HG02759 (cell line): ENCODE measurements around the gene TSKS.

Experiments
- ATAC-seq: cut with Tn5 transposase; IDR thresholded peaks from one replicate; pipeline ENCODE4 v1.9.1; 2021; ENCODE audit warnings: mild to moderate bottlenecking, moderate library complexity; ENCODE audit not compliant: unreplicated experiment

TSKS gene

DNA sequence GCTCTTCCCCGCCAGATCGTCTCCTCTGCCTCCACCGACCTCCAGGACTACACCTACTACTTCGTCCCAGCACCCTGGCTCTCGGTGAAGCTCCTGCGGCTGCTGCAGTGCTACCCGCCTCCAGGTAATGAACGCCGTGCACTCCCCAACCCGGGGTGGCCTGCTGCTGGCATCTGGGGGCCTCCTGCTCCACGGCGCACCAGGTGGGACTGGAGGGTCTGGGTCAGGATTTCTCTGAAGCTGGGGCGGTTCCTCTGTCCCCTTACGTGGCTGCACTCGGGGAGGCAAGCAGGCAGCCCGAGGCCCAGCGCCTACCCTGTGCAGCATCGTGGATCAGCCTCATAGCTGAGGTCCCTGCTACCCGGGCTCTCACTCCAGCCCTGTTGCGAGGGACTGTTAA is 32.5 kb upstream of the TSKS start:
- ATAC-seq = no peak

DNA sequence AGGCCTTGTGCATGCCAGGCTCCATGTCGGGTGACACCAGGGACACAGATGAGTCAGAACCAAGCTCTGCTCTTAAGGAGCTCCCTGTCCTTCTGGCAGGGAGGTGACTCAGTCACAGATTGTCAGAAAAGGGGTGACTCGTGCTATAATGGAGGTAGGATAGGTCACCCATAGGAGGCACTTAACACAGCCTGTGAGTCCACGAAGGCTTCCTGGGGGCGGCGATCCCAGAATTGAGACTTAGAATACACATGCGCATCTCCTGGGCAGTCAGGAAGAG is 30.4 kb upstream of the TSKS start:
- no peak for ATAC-seq

DNA sequence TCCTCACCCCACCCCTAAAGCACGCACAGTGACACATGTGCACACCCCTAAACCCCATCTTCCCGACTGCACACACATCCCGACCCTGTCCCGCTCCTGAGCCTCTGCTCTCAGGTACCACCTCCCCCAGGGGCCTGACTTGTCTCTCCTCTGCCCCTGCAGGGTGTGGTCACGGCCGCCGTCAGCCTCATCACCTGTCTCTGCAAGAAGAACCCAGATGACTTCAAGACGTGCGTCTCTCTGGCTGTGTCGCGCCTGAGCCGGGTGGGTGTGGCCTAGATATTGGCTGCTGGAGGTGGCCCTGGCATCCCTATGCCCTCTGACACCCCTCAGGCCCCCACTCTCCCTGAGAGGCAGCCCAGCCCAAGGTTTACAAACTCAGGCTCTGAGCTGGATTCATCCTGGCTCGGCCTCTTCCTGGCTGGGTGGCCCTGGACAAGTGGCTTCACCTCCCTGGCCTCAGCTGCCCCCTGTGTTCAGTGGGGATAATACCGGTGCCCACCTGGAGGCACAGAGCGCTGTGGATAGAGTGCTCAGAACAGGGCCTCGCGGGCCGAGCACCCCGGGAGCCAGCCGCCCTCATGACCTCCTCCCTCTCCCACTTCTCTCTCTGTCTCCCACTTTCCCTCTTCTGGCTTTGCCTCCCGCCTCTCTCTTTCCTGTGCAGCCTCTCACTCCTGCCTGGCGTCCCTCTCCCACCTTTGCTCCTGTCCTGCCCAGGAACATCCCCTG is 29.9 kb upstream of the TSKS start:
- no peak for ATAC-seq

DNA sequence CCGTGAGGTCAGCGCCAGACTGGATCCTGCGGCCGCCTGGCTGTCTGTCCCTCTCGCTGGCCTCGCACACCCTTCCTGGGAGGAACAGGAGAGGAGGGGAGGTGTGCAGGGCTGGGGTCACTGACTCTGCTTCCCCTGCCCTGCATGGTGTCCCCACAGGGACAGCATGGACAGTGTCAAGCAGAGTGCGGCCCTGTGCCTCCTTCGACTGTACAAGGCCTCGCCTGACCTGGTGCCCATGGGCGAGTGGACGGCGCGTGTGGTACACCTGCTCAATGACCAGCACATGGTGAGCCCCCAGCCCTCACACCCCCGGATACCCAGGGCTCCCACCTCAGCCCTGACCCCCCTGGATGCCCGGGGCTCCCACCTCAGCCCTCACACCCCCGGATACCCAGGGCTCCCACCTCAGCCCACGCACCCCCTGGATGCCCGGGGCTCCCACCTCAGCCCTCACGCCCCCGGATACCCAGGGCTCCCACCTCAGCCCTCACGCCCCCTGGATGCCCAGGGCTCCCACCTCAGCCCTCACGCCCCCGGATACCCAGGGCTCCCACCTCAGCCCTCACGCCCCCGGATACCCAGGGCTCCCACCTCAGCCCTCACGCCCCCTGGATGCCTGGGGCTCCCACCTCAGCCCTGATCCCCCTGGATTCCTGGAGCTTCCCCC is 28.8 kb upstream of the TSKS start:
- no peak for ATAC-seq

DNA sequence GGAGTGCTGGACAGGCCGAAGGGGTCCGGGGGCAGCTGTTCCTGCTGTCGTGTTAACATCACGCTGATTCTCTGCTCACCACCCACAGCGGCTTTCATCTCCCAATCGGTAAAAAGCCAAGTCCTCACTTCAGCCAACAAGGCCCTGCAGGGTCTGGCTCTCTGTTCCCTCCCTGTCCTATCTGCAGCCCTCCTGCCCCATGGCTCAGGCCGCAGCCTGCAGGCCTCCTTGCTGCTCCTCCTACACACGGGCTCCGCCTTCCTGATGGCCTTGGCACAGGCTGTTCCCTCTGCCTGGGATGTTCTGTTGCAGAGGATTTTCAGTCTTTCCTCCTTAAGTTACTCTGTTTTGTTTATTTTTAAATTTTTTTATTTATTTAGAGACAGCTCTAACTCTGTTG is 27.8 kb upstream of the TSKS start:
- no peak for ATAC-seq

DNA sequence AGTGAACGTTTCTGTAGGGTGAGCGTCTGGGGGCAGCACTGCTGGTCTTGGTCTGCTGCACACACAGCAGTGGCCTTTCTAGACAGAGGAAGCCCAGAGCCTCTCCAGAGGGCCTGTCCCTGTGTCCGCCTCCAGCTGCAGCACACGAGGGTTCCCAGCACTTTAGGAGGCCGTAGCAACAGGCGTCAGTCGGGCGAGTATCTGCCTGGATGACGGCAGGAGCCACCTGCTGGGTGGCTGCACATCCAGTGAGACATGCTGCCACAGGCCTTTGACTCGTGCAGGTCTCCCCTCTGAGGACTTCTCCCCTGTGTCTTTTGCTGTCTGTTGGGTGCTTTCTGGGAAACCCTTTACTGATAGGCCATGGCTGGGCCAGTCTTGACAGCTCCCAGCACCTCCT is 25.8 kb upstream of the TSKS start:
- no peak for ATAC-seq

DNA sequence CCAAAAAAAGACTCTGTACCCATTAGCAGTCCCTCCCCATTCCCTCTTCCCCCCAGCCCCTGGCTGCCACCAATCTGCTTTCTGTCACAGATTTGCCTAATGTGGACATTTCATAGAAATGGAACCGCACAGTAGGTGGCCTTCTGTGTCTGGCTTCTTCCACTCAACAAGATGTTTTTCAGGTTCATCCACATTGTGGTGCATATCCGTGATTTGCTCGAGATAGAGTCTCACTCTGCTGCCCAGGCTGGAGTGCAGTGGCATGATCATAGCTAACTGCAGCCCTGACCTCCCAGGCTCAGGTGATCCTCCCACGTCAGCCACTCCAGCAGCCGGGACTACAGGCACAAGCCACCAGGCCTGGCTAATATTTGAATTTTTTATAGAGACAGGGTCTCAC is 24.6 kb upstream of the TSKS start:
- ATAC-seq = no peak

DNA sequence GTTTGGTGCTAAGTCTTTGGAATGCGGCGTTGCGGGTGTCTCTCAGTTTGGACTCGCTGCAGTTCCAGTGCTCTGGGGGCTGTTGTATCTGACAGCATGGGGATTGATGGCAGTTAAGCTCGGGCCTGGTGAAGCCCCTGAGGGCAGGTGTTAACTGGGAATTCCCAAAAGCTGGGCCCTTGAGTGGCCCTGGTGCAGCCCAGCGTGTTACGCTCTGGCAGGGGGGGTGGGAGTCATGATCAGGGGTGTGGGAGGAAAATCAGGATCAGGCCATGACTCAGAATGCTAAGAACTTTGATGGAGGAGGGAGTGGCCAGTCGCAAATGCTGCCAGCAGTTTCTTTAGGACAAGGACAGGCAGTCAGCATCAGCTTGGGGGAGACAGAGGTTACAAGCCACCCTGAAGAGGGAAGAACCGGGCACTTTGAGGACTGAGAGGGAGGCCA is 23.3 kb upstream of the TSKS start:
- no peak for ATAC-seq

DNA sequence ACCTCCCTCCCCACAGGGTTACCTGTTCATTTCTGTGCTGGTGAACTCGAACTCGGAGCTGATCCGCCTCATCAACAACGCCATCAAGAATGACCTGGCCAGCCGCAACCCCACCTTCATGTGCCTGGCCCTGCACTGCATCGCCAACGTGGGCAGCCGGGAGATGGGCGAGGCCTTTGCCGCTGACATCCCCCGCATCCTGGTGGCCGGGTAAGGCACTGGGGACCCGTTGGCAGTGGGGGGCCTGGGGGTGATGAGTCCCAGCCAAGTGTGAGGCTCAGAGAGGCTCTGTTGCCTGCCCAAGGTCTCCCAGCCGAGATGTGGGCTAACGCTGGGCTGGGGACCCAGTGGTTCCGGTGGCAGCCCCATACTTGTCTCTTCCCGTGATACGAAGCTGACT is 19.4 kb upstream of the TSKS start:
- ATAC-seq = no peak

DNA sequence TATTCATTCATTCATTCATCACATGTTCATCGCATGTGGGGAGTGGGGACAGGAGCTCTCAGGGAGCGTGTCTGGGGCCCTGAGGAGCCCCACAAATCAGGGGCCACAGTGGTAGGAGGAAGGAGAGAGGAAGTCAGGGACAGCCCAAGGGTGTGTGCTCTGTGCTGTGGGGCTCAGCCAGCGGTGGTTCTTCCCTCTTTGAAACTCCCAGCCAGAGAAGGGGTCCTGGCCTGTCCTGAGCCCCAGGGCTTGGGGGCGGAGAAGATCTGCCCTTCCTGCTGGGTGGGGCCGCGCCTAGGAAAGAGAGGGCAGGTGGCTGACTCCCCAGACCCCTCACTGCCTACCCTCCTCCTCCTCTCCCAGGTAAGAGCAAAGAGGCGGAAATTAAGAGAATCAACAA is 18.3 kb upstream of the TSKS start:
- no peak for ATAC-seq

DNA sequence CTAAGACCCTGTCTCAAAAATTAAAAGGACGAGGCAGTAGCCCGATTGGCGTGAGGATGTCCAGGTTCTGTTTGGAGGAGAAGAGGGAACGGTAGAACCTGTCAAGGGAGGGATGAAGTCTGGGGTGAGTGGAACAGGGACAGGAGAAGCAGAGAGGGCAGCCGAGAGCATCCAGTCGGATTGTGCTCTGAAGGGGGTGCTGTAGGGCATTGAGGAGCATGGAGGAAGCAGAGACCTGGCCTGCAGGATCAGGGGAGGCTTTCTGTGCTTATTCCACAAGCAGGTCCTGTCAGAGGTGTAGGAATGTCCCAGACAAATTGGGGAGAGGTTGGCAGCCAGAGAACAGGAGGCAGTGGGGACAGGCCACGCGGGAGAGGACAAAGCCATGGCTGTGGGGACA is 17.8 kb upstream of the TSKS start:
- no peak for ATAC-seq

DNA sequence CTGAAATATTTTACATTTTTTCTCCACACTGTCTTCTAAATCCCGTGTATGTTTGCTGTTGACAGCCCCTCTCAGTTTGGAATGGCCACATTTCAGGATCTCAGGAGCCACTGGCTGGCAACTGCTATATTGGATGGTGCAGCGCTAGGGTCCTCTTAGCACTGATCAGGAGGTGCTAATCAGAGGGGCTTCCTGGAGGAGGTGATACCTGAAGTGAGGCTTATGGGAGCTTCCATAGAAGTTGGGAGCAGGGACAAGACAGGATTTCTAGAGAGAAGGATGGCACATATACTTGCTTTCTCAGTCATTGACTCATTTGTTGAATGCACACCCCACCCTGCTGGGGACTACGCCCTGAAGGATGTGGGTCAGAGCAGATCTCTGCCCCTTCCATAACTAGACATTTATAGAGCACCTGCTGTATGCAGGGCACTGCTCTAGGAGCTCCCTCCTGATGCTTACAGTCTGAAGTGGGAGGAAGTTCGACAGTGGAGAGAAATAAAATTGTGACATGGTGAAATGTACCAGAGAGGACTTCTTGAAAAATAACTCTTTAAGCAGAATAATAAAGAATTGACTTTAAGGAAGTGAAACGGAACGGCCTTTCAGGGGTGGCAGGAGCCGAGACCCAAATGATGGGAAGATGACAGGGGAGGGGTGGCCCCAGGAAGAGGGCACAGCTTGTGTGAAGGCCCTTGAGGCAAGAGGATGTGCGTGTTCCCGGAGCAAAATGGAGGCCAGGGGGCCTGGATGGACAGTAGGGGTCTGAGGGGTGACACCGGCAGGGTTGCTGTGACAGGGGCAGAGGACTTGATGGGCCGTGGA is 16.8 kb upstream of the TSKS start:
- ATAC-seq = no peak

DNA sequence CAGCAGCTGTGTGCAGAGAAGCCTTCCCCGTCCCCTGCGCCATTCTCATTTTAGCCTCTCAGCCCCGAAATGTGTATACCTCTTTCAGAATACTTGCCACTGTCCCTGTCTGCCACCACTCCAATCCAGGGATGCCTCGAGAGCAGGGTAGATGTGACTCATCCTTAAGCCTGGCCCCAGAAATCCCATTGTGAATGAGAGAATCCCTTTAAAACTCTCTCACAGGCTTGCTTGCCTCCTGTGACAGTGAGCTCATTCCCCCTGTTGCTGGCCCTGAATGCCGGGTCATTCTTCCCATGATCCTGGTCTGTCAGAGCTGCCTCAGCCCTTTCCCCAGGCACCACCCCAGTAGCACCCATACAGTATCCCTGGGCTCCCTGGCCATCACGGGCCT is 13.3 kb upstream of the TSKS start:
- ATAC-seq = no peak

DNA sequence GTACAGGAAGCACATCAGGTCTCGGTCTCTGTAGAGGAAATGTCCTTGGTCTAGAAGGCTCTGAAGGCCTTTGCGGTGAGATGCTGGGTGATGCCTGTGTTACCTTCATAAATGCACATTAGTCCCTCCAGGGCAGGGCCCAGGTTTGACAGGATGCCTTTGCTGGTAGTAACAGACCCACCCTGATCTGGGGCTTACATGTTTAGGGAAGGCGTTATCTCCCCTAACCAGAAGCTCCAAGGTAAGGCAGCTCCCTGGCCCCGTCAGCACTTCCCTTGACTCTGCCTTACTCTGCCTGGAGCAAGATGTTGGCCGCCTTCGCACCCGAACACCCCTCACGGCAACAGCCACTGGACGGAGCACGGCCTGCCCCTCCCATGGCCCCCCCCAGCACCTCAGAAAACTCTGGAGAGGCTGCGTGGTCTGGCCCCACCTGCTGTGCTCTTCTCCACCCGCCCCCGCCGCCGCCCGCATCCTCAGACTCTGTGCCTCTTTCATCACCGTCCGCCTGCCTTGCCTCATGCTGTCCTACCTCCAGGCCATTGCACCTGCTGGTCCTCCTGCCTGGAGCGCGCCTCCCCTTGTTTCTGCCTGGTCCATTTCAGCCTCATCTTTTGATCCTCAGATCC is 12.8 kb upstream of the TSKS start:
- no peak for ATAC-seq

DNA sequence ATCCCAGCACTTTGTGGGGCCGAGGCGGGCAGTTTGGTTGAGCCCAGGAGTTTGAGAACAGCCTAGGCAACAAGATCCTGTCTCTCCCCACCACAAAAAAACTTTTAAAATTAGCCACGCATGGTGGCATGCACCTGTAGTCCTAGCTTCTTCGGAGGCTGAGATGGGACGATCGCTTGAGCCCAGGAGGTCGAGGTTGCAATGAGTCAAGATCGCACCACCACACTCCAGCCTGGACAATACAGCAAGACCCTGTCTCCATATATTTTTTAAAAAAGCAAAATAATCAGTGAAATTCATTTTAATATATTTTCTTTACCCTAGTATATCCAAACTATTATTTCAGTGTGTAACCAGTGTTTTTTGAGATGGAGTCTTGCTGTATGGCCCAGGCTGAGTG is 11.9 kb upstream of the TSKS start:
- ATAC-seq = no peak

DNA sequence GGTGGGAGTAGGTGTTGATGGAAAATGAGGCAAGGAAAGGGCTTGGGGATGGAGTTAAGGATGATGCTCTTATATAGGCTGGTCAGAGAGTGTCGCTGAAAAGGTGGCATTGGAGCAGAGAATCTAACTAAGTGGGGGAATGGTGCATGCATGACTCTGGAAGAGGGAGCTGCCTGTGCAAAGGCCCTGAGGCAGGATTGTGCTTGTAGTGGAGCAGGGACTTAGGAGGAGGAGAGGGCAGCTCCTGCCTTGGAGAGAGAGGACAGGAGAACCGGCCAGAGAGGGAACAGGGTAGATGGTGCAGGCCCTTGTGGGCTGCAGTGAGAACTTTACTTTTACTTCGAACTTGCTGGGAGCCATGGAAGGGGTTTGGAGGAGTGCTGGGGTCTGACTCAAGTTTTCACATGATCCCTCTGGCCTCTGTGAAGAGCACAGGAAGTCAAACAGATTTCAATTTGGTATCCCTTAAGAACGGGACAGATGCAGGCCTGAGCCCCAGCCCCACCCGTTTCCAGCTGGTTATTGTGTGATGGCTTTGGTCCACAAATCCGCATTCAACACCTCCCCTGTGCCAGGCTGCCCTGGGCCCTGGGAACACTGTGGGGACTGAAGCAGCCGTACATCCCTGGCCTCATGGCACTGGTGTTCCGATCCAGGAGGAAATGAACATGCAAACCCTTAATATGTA is 10.7 kb upstream of the TSKS start:
- no peak for ATAC-seq

DNA sequence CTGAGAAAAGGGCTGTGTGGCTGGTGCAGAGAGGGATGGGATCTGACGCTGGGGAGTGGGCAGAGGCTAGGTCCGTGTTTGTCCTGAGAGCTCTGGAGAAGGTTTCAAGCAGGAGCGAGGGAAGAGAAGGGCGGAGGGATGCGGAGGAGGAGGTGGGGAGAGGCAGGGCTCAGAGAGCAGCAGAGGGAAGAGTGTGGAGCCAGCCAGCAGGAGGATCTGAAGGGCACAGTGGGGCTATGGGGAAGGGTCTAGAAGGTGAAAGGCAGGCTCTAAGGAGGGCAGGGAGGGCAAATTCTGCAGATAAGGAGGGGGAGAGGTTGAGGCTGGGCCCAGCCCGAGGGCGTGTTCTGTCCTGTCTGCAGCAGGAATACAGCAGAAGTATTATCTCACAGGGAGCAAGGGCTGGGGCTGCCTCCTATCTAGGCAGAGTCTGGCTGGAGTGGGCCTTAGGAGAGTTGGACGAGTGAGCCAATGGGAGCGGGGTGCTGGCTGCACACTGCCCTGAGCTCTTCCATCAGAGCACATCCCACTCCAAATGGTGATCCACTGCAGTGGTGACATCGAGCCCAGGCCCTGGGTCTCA is 9.8 kb upstream of the TSKS start:
- no peak for ATAC-seq

DNA sequence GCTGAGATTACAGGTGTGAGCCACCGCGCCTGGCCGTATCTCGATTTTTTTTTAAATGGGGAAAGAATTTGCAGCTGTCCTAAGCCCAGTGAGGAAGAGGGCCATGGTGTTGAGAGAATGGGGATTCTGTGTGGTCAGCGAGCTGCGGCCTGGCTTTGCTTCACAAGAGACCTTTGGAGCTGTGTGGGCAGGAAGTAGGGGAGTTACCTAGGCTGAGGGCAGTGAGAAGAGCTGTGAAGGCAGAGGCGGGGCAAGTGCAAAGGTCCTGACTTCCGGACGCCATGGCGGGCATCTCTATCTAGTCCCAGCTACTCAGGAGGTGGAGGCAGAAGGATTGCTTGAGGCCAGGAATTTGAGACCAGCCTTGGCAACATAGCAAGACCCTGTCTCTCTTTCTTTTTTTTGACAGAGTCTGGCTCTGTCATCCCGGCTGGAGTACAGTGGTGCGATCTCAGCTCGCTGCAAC is 8.6 kb upstream of the TSKS start:
- no peak for ATAC-seq

DNA sequence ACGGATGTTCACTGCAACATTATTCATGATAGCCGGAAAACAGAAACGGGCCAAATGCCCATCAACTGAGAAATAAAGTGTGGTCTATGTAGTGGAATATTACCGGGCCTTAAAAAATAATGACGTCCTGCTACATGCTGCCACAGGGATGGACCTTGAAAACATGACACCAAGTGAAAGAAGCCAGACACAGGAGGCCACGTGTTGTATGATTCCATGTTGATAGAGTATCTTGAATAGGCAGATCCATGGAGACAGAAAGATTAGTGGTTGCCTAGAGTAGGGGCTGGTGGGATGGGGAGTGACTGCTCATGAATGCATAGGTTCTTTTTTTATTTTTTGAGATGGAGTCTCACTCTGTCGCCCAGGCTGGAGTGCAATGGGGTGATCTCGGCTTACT is 7.4 kb upstream of the TSKS start:
- ATAC-seq = no peak

DNA sequence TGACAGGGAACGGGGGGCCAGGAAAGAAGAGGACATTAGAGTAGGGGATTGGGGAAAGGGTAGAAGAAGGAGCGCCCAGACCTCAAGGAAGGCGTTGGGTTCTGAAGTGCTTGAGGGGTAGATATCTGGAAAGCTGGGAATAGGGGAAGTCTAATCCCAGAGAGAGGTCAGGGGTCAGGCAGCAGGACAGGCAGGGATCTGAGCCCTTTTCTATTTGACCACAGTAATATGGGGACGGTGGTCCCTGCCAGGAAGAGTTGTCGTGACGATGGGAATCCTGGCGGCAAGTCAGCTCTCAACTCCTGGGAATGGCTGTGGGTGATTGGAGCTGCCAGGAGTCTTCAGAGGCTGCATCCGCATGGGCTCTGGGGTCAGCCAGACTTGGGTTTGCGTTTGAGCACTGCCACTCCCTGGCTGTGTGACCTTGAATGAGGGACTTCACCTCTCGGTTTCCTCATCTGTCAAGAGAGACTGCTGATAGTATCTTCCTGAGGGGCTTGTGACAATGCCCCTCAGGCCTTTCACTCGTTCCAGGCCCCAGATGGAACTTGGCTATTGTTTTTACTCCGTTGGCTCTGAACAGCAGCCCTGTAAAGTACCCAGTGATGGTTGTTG is 5.0 kb upstream of the TSKS start:
- ATAC-seq = no peak
